ENCODE measurements around the gene SRRM1. TPM values are rescaled to one million over a fixed set of nuclear protein-coding genes. Genes with fewer than 3 reads are reported as not detected.
A peak's percentile ranks its signal among the peaks of the same experiment; 100 is the strongest.

Gene SRRM1
- total RNA-seq, 1 experiment from 2014 or later, result 290 TPM

GRCh38 chr1:24641646-24642151, 1.4 kb upstream of the SRRM1 start:
- no peak overlapping the region for H2BK15ac ChIP-seq (ENCODE audit: low read depth, low read length)
- no peak overlapping the region for H3K18ac ChIP-seq (ENCODE audit: insufficient read length, low read depth, low read length)
- Mint-ChIP-seq H3K27ac (peak overlapping the region; percentile 78 to 99 (median 86); a peak in 6 of 7 replicates), H3K4me3 (peak overlapping the region; percentile 92 to 96), H3K36me3 (ENCODE audit: insufficient read depth in 1 of 3, low read depth in 3 of 3) (peaks cover 17 to 26% (median 22%) of the 10 kb centered on the region in 3 experiments; a peak in 6 of 7 replicates), H3K4me1 (peaks cover 19% of the 10 kb centered on the region in 2 experiments), H3K27me3 (ENCODE audit: low read depth) (peaks cover 2% of the 10 kb centered on the region), H3K9me3 (no peaks in the 10 kb centered on the region)
- no peak overlapping the region for H3K23ac ChIP-seq (ENCODE audit: insufficient read length, low read depth, low read length)
- H3K79me1 ChIP-seq (ENCODE audit: insufficient read depth, low read depth, low read length, poor library complexity, severe bottlenecking), result no peaks in the 10 kb centered on the region
- WGBS (ENCODE audit: extremely low coverage, insufficient read length, low lambda C conversion rate), result no CpG with 5 or more reads among the region's 24 CpGs
- no peaks in the 10 kb centered on the region for H3K4me1 ChIP-seq (ENCODE audit: insufficient read depth, low read length)
- no peak overlapping the region for H3K4ac ChIP-seq (ENCODE audit: low read depth, low read length)
- no peaks in the 10 kb centered on the region for H3K27me3 ChIP-seq (ENCODE audit: insufficient read depth, low read length)
- H3K23me2 ChIP-seq (ENCODE audit: insufficient read length, low read depth, low read length, poor library complexity, severe bottlenecking), result peaks cover 7% of the 10 kb centered on the region
- H3K9ac ChIP-seq (ENCODE audit: extremely low read depth, insufficient read length, low read length), result peak overlapping the region; percentile 18
- no peak overlapping the region for H4K91ac ChIP-seq (ENCODE audit: insufficient read length, low read depth, low read length)
- H2BK20ac ChIP-seq (ENCODE audit: low read depth, low read length, poor library complexity, severe bottlenecking), result no peak overlapping the region
- no peak overlapping the region for H4K5ac ChIP-seq (ENCODE audit: insufficient read length, low read depth, low read length)
- H3T11ph ChIP-seq (ENCODE audit: low read length), result no peak overlapping the region
- no peak overlapping the region for H3K56ac ChIP-seq (ENCODE audit: insufficient read length, low read depth, low read length)
- H3K27ac ChIP-seq (ENCODE audit: insufficient read length, low read depth, low read length), result no peak overlapping the region
- peak overlapping the region; percentile 40 for H3K4me2 ChIP-seq (ENCODE audit: insufficient read depth, insufficient read length, low read length)
- H2BK120ac ChIP-seq (ENCODE audit: low read depth, low read length, poor library complexity, severe bottlenecking), result no peak overlapping the region
- peak; percentile 35 for DNase-seq
- no peaks in the 10 kb centered on the region for H3K9me3 ChIP-seq (ENCODE audit: control insufficient read depth, low read depth, low read length)
- no peak overlapping the region for H2AK5ac ChIP-seq (ENCODE audit: insufficient read length, low read length)
- no peaks in the 10 kb centered on the region for H4K20me1 ChIP-seq (ENCODE audit: control insufficient read depth, insufficient read depth, insufficient read length)
- TF ChIP-seq CTCF (conservative IDR thresholded peaks at IDR 0.05), result no peak
- no peak overlapping the region for H2AFZ ChIP-seq (ENCODE audit: low read length)
- H3K14ac ChIP-seq (ENCODE audit: insufficient read depth, low read length), result 0 out of 2 replicates have a peak overlapping the region, but pooled peaks have one; percentile 10
- no peak overlapping the region for H2BK12ac ChIP-seq (ENCODE audit: insufficient read length, low read depth, low read length)
- H2BK5ac ChIP-seq (ENCODE audit: insufficient read length, low read length), result no peak overlapping the region
- peaks cover 25% of the 10 kb centered on the region for H3K79me2 ChIP-seq (ENCODE audit: insufficient read depth, low read length)
- no peak overlapping the region for H4K8ac ChIP-seq (replicated peaks; ENCODE audit: insufficient read length, low read depth, low read length)
